CD4-positive, alpha-beta memory T cell (primary cell): Measurements from ENCODE around the gene ECE1. TPM values are rescaled to one million over a fixed set of nuclear protein-coding genes. Genes with fewer than 3 reads are reported as not detected.
A peak's percentile ranks its signal among the peaks of the same experiment; 100 is the strongest.

Experiments
- CTCF ChIA-PET: fragments of 350-600 bp; sonication (Branson Sonifier 250); formaldehyde crosslinking; loops from one replicate; lab custom pipeline; 2021; ENCODE audit warnings: inconsistent platforms; ENCODE audit not compliant: partially characterized antibody; lab: Charles Lee
- POLR2A ChIA-PET: fragments of 350-600 bp; sonication (Branson Sonifier 250); formaldehyde crosslinking; loops from one replicate; lab custom pipeline; 2021; ENCODE audit not compliant: partially characterized antibody; lab: Charles Lee
- DNase-seq, 5 donors: peaks; one replicate each; pipeline versions ENCODE4 v3.0.0 to v3.0.0-alpha.2; 2020 to 2022; ENCODE audit warnings: mixed read lengths in 1 of 5
- H3K27ac ChIP-seq: one replicate; pipeline ENCODE4 v1.7.0; 2013; ENCODE audit warnings: low read depth, low read length
- H3K27me3 ChIP-seq: 2 replicates; pipeline ENCODE4 v1.7.0; 2013; ENCODE audit warnings: mild to moderate bottlenecking, low read length, moderate library complexity; ENCODE audit not compliant: insufficient read depth
- H3K36me3 ChIP-seq: 2 replicates; pipeline ENCODE4 v1.7.0; 2013; ENCODE audit warnings: mild to moderate bottlenecking, low read length, moderate library complexity; ENCODE audit not compliant: insufficient read depth
- H3K4me1 ChIP-seq: 2 replicates; pipeline ENCODE4 v1.7.0; 2013; ENCODE audit warnings: mild to moderate bottlenecking, low read length, moderate library complexity; ENCODE audit not compliant: insufficient read depth
- H3K4me3 ChIP-seq, 2 donors: one replicate each; pipeline ENCODE4 v1.7.0; 2013; ENCODE audit warnings: low read length in 2 of 2, mild to moderate bottlenecking in 1 of 2
- H3K9me3 ChIP-seq, 2 donors: one replicate each; pipeline ENCODE4 v1.7.0; 2013; ENCODE audit warnings: low read length in 2 of 2, control low read depth in 1 of 2; ENCODE audit not compliant: control insufficient read depth in 1 of 2
- H3K27ac Mint-ChIP-seq, 7 donors: one replicate each; pipeline ENCODE4 v1.8.0; 2020 to 2021; ENCODE audit warnings: mixed read lengths in 7 of 7, mild to moderate bottlenecking in 6 of 7, inconsistent platforms in 3 of 7, moderate library complexity in 3 of 7
- H3K27me3 Mint-ChIP-seq, 2 donors: one replicate each; pipeline ENCODE4 v1.8.0; 2020 to 2021; ENCODE audit warnings: mixed read lengths in 2 of 2
- H3K36me3 Mint-ChIP-seq, 2 donors: one replicate each; pipeline ENCODE4 v1.8.0; 2020 to 2021; ENCODE audit warnings: mixed read lengths in 2 of 2, inconsistent platforms in 1 of 2, mild to moderate bottlenecking in 1 of 2
- H3K4me1 Mint-ChIP-seq, 4 donors: one replicate each; pipeline ENCODE4 v1.8.0; 2020 to 2021; ENCODE audit warnings: mixed read lengths in 4 of 4, mild to moderate bottlenecking in 1 of 4
- H3K4me3 Mint-ChIP-seq, 8 donors: one replicate each; pipeline ENCODE4 v1.8.0; 2020 to 2021; ENCODE audit warnings: mixed read lengths in 8 of 8, mild to moderate bottlenecking in 7 of 8, moderate library complexity in 6 of 8, inconsistent platforms in 3 of 8
- H3K9me3 Mint-ChIP-seq, 8 donors: one replicate each; pipeline ENCODE4 v1.8.0; 2020 to 2021; ENCODE audit warnings: mixed read lengths in 8 of 8, mild to moderate bottlenecking in 5 of 8, inconsistent platforms in 3 of 8, moderate library complexity in 1 of 8
- intact Hi-C: fragments of 100-400 bp; cut with micrococcal nuclease; formaldehyde crosslinking; loops from one replicate; pipeline ENCODE4 v1.15.1; 2023
- polyA plus RNA-seq, 2 donors: library from polyadenylated mRNA; unstranded; fragments of 300-500 nt; fragmentation: Illumina TruSeq; gene quantifications; one replicate each; pipeline ENCODE4 v1.2.3, GENCODE V29; 2021
- total RNA-seq, 2 experiments: library from RNA; stranded (reverse); gene quantifications; one replicate each; pipeline ENCODE4 v1.2.3, GENCODE V29; 2021

ECE1 gene
- total and polyA plus RNA-seq, 4 experiments from 2014 or later: 10.0 to 104 (median 75.6) TPM

DNA sequence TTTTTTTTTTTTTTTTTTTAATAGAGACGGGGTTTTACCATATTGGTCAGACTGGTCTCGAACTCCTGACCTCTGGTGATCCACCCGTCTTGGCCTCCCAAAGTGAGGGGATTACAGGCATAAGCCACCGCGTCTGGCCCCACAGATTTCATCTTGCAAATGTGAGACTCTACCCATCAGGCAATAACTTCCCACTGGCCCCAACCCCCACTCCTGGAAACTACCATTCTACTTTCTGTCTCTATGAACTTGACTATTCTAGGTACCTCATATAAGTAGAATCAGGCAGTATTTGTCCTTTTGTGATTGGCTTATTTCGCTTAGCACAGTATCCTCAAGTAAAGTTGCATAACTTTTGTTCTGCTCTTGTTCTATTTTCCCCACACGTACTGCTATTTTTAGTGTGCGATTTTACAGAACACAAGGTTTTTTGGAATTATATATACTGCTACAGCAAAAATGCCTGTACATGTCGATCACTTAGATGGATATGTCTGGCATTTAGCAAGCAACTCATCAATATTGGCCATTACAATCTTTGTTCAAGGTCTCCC, 40.2 kb downstream of the ECE1 start:
- H3K27me3 Mint-ChIP-seq: no peaks in the 10 kb centered on the region
- CTCF ChIA-PET: interaction anchor here (8.1 kb wide), 1 partner anchor 118 kb away, joined by 59 read pairs; no protein-coding TSS in a partner anchor
- no peaks in the 10 kb centered on the region for H3K9me3 Mint-ChIP-seq
- H3K9me3 ChIP-seq: no peaks in the 10 kb centered on the region
- H3K27me3 ChIP-seq: no peaks in the 10 kb centered on the region
- no peaks in the 10 kb centered on the region for H3K4me1 ChIP-seq
- peaks cover 38 to 58% of the 10 kb centered on the region in 2 donors for H3K36me3 Mint-ChIP-seq
- H3K4me3 Mint-ChIP-seq: no peak overlapping the region
- intact Hi-C loops: no loop called here
- no peak for DNase-seq
- peaks cover under 1 to 4% (median 2%) of the 10 kb centered on the region in 4 donors for H3K4me1 Mint-ChIP-seq
- no peak overlapping the region for H3K4me3 ChIP-seq
- H3K36me3 ChIP-seq: peaks cover 40% of the 10 kb centered on the region
- peak overlapping the region in 1 of 7 donors; percentile 1 for H3K27ac Mint-ChIP-seq
- H3K27ac ChIP-seq: no peak overlapping the region
- POLR2A ChIA-PET: no interaction called here

DNA sequence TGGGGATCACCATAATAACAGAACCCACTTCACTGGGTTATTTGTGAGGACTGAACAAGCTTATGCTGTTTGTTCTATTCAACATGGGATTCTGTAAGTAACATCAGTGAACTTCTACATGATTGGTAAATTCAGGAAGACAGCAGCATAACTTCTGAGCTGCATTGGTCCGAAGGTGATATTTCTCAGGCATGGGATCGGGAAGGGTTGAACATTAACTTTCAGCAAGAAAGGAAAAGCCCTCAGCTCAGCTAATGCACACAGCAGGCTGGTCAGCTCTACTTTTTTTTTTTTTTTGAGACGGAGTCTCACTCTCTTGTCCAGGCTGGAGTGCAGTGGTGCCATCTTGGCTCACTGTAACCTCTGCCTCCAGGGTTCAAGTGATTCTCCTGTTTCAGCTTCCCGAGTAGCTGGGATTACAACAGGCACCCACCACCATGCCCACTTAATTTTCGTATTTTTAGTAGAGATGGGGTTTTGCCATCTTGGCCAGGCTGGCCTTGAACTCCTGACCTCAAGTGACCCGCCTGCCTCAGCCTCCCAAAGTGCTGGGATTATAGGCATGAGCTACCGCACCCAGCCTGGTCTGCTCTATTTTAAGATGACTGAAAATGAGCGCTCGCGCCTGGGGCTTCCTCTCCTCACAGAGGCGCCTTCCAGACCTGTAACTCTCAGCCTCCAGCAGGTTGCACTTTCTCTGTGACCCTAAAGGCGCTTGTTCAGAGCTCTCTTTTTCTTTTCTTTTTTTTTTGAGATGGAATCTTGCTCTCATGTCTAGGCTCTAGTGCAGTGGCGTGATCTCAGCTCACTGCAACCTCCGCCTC, 42.2 kb downstream of the ECE1 start:
- no peak for DNase-seq
- Histone ChIP-seq H3K4me1 (no peaks in the 10 kb centered on the region), H3K36me3 (peaks cover 49% of the 10 kb centered on the region), H3K27me3 (no peaks in the 10 kb centered on the region), H3K4me3 (no peak overlapping the region), H3K27ac (no peak overlapping the region), H3K9me3 (no peaks in the 10 kb centered on the region)
- Mint-ChIP-seq H3K9me3 (no peaks in the 10 kb centered on the region), H3K36me3 (peaks cover 46 to 70% of the 10 kb centered on the region in 2 donors), H3K4me3 (no peak overlapping the region), H3K4me1 (peaks cover 0 to 3% (median under 1%) of the 10 kb centered on the region in 4 donors), H3K27ac (peak overlapping the region in 2 of 7 donors; percentile 48 to 55), H3K27me3 (no peaks in the 10 kb centered on the region)
- ChIA-PET POLR2A (interaction anchor here (1.3 kb wide), 1 partner anchor 97 kb away, joined by 4 read pairs; no protein-coding TSS in a partner anchor), CTCF (interaction anchor here (0.7 to 8.1 kb wide), 6 partner anchors 15 to 120 kb away, joined by 3 to 67 read pairs (median 7); no protein-coding TSS in a partner anchor)
- intact Hi-C loops: no loop called here

DNA sequence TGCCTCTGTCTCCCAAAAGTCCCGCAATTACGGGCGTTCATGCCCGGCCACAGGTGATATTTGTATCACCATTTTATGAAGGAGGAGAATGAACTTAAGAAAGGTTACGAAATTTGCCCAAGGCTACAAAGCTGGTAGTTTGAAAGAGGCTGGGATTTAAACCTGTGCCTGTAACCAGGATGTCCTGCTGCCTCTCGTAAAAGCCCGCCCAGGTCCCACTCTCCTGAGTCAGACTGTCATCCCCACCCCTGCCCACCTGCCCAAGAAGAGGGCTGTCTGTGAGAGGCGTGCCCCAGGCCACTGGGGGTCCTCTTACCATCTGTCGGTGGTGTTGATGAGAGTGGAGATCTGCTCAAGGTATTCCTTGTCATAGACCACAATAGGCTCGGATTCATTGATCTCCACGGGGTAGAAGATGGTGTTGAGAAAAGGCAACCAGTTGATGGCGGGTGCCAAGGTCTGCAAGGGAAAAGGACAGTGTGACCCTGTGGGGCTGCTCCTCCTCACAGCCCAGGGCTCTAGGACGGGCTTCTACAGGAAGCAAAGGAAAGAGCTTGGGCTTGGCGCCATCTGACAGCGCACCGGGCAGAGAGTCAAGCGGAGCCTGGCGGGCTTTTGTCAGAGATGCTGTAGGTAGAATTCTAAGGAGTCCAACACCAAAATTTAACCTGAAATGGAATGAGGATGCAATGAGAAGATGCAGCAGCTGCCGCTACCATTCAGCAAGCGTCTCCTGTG, 43.2 kb downstream of the ECE1 start:
- Mint-ChIP-seq H3K36me3 (peaks cover 43 to 72% of the 10 kb centered on the region in 2 donors), H3K27ac (peak overlapping the region in 3 of 7 donors; percentile 22 to 56 (median 24)), H3K9me3 (no peaks in the 10 kb centered on the region), H3K27me3 (no peaks in the 10 kb centered on the region), H3K4me3 (no peak overlapping the region), H3K4me1 (peaks cover 0 to 3% (median under 1%) of the 10 kb centered on the region in 4 donors)
- intact Hi-C loops: no loop called here
- H3K9me3 ChIP-seq: no peaks in the 10 kb centered on the region
- H3K4me1 ChIP-seq: no peaks in the 10 kb centered on the region
- ChIA-PET CTCF (interaction anchor here (1.4 to 8.1 kb wide), 5 partner anchors 14 to 121 kb away, joined by 4 to 67 read pairs (median 10); no protein-coding TSS in a partner anchor), POLR2A (interaction anchor here (1.3 kb wide), 1 partner anchor 98 kb away, joined by 4 read pairs; no protein-coding TSS in a partner anchor)
- DNase-seq: no peak
- no peak overlapping the region for H3K4me3 ChIP-seq
- no peaks in the 10 kb centered on the region for H3K27me3 ChIP-seq
- H3K27ac ChIP-seq: no peak overlapping the region
- peaks cover 46% of the 10 kb centered on the region for H3K36me3 ChIP-seq

GRCh38 chr1:21245688-21246229, 44.5 kb downstream of the ECE1 start:
- H3K4me3 Mint-ChIP-seq: no peak overlapping the region
- H3K27me3 Mint-ChIP-seq: no peaks in the 10 kb centered on the region
- Histone ChIP-seq H3K27me3 (no peaks in the 10 kb centered on the region), H3K9me3 (no peaks in the 10 kb centered on the region), H3K36me3 (peaks cover 53% of the 10 kb centered on the region), H3K4me1 (no peaks in the 10 kb centered on the region), H3K27ac (no peak overlapping the region), H3K4me3 (no peak overlapping the region)
- DNase-seq: no peak
- no peaks in the 10 kb centered on the region for H3K9me3 Mint-ChIP-seq
- peaks cover 0 to 3% (median under 1%) of the 10 kb centered on the region in 4 donors for H3K4me1 Mint-ChIP-seq
- ChIA-PET POLR2A (interaction anchor here (1.3 kb wide), 1 partner anchor 123 kb away, joined by 7 read pairs; no protein-coding TSS in a partner anchor), CTCF (interaction anchor here (1.0 to 8.1 kb wide), 4 partner anchors 9 to 122 kb away, joined by 3 to 67 read pairs (median 37); no protein-coding TSS in a partner anchor)
- peaks cover 41 to 80% of the 10 kb centered on the region in 2 donors for H3K36me3 Mint-ChIP-seq
- H3K27ac Mint-ChIP-seq: peak overlapping the region in 2 of 7 donors; percentile 22 to 53
- intact Hi-C loops: no loop called here

DNA sequence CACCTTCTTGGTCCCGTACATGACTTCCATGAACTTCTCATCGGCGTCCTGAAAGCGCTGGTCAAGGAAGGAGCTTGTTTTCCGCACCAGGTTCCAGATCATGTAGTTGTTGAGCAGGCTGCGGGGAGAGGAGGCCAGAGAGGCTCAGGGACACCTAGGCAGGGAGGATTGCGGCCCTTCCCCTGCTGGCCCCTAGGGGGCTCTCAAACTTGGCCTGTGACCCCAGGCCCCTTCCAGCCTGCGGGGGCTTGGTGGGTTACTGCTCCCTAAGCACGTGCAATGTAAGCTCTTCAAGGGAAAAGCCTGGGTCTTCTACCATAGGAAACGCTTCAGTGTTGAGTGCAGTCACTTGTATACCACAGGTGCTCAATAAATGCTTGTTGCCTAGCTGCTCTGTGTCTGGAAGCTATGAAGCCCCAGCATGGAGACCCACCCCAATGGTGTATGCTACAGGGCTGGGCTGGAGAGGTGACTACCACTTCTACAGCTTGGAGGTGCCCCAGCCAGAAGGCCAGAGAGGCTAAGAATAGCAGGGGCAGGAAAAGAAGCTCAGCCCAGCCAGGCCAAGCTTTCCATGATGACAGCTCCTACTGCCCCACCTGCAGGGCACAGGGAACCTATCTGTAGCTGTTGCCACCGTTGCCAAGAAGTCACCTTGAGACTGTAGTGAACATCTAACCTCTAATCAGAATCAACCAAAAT, 45.1 kb downstream of the ECE1 start:
- H3K9me3 ChIP-seq: no peaks in the 10 kb centered on the region
- intact Hi-C loops: no loop called here
- H3K27me3 Mint-ChIP-seq: no peaks in the 10 kb centered on the region
- CTCF ChIA-PET: interaction anchor here (0.7 to 8.1 kb wide), 5 partner anchors 10 to 123 kb away, joined by 3 to 67 read pairs (median 15); no protein-coding TSS in a partner anchor
- H3K4me3 ChIP-seq: no peak overlapping the region
- H3K4me1 ChIP-seq: no peaks in the 10 kb centered on the region
- H3K27me3 ChIP-seq: no peaks in the 10 kb centered on the region
- peak in 1 of 5 donors; percentile 10 for DNase-seq
- H3K4me1 Mint-ChIP-seq: peaks cover 0 to 3% (median under 1%) of the 10 kb centered on the region in 4 donors
- no peak overlapping the region for H3K4me3 Mint-ChIP-seq
- no peaks in the 10 kb centered on the region for H3K9me3 Mint-ChIP-seq
- H3K36me3 Mint-ChIP-seq: peaks cover 41 to 81% of the 10 kb centered on the region in 2 donors
- H3K36me3 ChIP-seq: peaks cover 56% of the 10 kb centered on the region
- peak overlapping the region in 3 of 7 donors; percentile 12 to 53 (median 50) for H3K27ac Mint-ChIP-seq
- no peak overlapping the region for H3K27ac ChIP-seq
- POLR2A ChIA-PET: interaction anchor here (1.3 kb wide), 1 partner anchor 123 kb away, joined by 7 read pairs; no protein-coding TSS in a partner anchor

- Mint-ChIP-seq H3K4me1 (peaks cover 0 to 2% (median under 1%) of the 10 kb centered on the region in 4 donors), H3K27ac (peak overlapping the region in 4 of 7 donors; percentile 22 to 37 (median 26)), H3K4me3 (no peak overlapping the region), H3K27me3 (no peaks in the 10 kb centered on the region), H3K9me3 (no peaks in the 10 kb centered on the region), H3K36me3 (peaks cover 35 to 77% of the 10 kb centered on the region in 2 donors)
- Histone ChIP-seq H3K27me3 (no peaks in the 10 kb centered on the region), H3K4me3 (no peak overlapping the region), H3K9me3 (no peaks in the 10 kb centered on the region), H3K27ac (no peak overlapping the region), H3K4me1 (no peaks in the 10 kb centered on the region), H3K36me3 (peaks cover 57% of the 10 kb centered on the region)
- ChIA-PET POLR2A (interaction anchor here (1.3 kb wide), 1 partner anchor 124 kb away, joined by 7 read pairs; no protein-coding TSS in a partner anchor), CTCF (interaction anchor here (1.0 to 8.1 kb wide), 5 partner anchors 11 to 124 kb away, joined by 4 to 67 read pairs (median 15); no protein-coding TSS in a partner anchor)
- intact Hi-C loops: no loop called here
- DNase-seq: no peak
Observed at GRCh38 chr1:21244154-21244553, 46.1 kb downstream of the ECE1 start.
